Kidney (tissue), 14 donors: ENCODE results near the gene PNISR. TPM values are rescaled to one million over a fixed set of nuclear protein-coding genes. Genes with fewer than 3 reads are reported as not detected.

ENCODE experiments used
- DNase-seq, 5 donors: peaks; one replicate each; pipeline ENCODE4 v3.0.0-alpha.2; 2013 to 2020
- FAIRE-seq: peaks from 2 replicates; lab custom pipeline; 2012; peaks lifted over from hg19 to GRCh38; lab: Jason Lieb, UNC
- H3K27ac ChIP-seq, 2 donors: one replicate each; pipeline ENCODE4 v1.7.0; 2013; ENCODE audit warnings: low read depth in 2 of 2, low read length in 2 of 2, inconsistent platforms in 1 of 2
- H3K27me3 ChIP-seq: one replicate; pipeline ENCODE4 v1.7.1; 2013; ENCODE audit warnings: low read length, inconsistent platforms; ENCODE audit not compliant: control insufficient read depth, insufficient read depth
- H3K36me3 ChIP-seq, 3 donors: one replicate each; pipeline versions ENCODE4 v1.7.0 to v1.7.1; 2013; ENCODE audit warnings: low read length in 3 of 3, control low read depth in 1 of 3, inconsistent platforms in 1 of 3; ENCODE audit not compliant: insufficient read depth in 3 of 3, control insufficient read depth in 2 of 3
- H3K4me1 ChIP-seq, 3 donors: one replicate each; pipeline versions ENCODE4 v1.7.0 to v1.7.1; 2013; ENCODE audit warnings: low read length in 3 of 3, inconsistent platforms in 1 of 3, low read depth in 1 of 3; ENCODE audit not compliant: control insufficient read depth in 2 of 3, insufficient read depth in 2 of 3
- H3K4me3 ChIP-seq, 3 donors: one replicate each; pipeline versions ENCODE4 v1.7.0 to v1.8.1; 2013; ENCODE audit warnings: low read length in 3 of 3, control low read depth in 1 of 3, inconsistent platforms in 1 of 3
- H3K9ac ChIP-seq, 3 donors: one replicate each; pipeline versions ENCODE4 v1.7.0 to v1.7.1; 2013; ENCODE audit warnings: low read length in 3 of 3, control low read depth in 1 of 3, inconsistent platforms in 1 of 3
- H3K9me3 ChIP-seq, 3 donors: one replicate each; pipeline versions ENCODE4 v1.7.0 to v1.7.1; 2013; ENCODE audit warnings: low read length in 3 of 3, control low read depth in 1 of 3, inconsistent platforms in 1 of 3; ENCODE audit not compliant: control insufficient read depth in 2 of 3, insufficient read depth in 1 of 3
- intact Hi-C: fragments of 100-400 bp; cut with DNase I; formaldehyde crosslinking; loops from one replicate; pipeline ENCODE4 v1.11.1; 2022
- polyA plus RNA-seq: library from polyadenylated mRNA; stranded (reverse); fragments of 350-450 nt; fragmentation: Illumina TruSeq; extraction: RNeasy Lipid Tissue Mini Kit (QIAGEN cat#74804); gene quantifications from one replicate; pipeline ENCODE4 v1.2.3, GENCODE V29; 2014; ENCODE audit warnings: low read depth, low replicate concordance; ENCODE audit not compliant: insufficient read depth
- total RNA-seq: library from RNA; stranded (reverse); fragmentation: NEBNext Ultra II Directional; extraction: Animal tissue kit (Norgen Biotek cat#: 25700); gene quantifications from one replicate; pipeline ENCODE4 v1.2.1, GENCODE V29; 2021
- TF ChIP-seq, protein P1 (sequence below): IDR thresholded peaks from 3 replicates; pipeline ENCODE4 v1.5.1; 2012; ENCODE audit warnings: mild to moderate bottlenecking, moderate library complexity, borderline replicate concordance; ENCODE audit not compliant: insufficient read depth; ENCODE audit errors: extremely low read depth
- donor health status: control.
- donor health status: control.
- donor health status: control.
- donor health status: control.
- donor health status: control.
- donor health status: DM: yes; HTN: yes; CAD: no.
- donor health status: Normal renal cell carcinoma (clear cell type).

Gene PNISR
- total and polyA plus RNA-seq, 2 donors from 2014 or later: 69.8 to 97.1 TPM

DNA sequence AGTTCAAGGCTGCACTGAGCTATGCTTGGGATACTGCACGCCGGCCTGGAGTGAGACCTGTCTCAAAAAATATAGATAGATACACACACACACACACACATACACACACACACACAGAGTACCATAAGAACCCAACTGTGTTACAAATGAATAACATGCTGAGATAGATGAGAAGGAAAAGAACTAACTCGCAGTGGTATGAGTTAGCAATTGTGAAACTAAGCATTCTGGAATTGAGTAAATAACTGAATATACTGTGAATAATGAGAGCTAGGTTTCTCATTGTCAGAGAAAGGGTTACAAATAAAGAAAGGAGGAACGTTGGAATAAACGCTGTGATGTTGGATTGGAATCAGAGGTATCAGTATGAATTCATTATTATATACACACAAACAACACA lies 61.1 kb downstream of the PNISR start:
- no peaks in the 10 kb centered on the region for H3K4me1 ChIP-seq
- H3K9me3 ChIP-seq: no peaks in the 10 kb centered on the region
- no peaks in the 10 kb centered on the region for H3K27me3 ChIP-seq
- no peak for DNase-seq
- TF ChIP-seq, protein P1, sequence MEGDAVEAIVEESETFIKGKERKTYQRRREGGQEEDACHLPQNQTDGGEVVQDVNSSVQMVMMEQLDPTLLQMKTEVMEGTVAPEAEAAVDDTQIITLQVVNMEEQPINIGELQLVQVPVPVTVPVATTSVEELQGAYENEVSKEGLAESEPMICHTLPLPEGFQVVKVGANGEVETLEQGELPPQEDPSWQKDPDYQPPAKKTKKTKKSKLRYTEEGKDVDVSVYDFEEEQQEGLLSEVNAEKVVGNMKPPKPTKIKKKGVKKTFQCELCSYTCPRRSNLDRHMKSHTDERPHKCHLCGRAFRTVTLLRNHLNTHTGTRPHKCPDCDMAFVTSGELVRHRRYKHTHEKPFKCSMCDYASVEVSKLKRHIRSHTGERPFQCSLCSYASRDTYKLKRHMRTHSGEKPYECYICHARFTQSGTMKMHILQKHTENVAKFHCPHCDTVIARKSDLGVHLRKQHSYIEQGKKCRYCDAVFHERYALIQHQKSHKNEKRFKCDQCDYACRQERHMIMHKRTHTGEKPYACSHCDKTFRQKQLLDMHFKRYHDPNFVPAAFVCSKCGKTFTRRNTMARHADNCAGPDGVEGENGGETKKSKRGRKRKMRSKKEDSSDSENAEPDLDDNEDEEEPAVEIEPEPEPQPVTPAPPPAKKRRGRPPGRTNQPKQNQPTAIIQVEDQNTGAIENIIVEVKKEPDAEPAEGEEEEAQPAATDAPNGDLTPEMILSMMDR: no peak
- intact Hi-C loops: no loop called here
- no peak overlapping the region for H3K9ac ChIP-seq
- H3K36me3 ChIP-seq: no peaks in the 10 kb centered on the region
- no peak overlapping the region for H3K27ac ChIP-seq
- no peak overlapping the region for H3K4me3 ChIP-seq
- FAIRE-seq: no peak

DNA sequence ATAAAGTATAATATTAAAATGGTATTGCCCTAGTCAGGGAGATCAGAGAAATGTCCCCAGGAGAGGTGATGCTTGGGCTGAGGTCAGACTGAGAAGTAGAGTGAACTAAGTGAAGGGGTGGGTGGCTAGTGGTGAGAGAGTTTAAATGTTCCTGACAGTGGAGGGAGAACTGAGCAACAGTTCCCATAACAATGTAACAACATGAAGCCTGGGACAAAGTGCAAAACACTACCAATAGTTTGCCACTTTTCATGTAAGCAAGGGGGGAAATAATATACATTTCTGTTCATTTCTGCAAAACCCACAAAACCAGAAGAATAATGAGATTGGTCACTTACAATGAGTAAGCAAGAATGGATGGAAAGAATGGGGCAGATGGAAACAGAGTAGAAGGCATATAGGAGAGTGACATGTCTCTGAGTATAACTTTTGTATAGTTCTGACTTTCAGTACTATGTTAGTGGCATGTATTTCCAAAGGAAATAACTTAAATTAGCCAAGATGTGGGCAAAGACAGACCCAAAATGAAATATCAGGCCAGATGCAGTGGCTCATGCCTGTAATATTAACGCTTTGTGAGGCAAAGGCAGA lies 62.3 kb downstream of the PNISR start:
- no peaks in the 10 kb centered on the region for H3K36me3 ChIP-seq
- no peaks in the 10 kb centered on the region for H3K4me1 ChIP-seq
- H3K9me3 ChIP-seq: no peaks in the 10 kb centered on the region
- no peak overlapping the region for H3K27ac ChIP-seq
- intact Hi-C loops: no loop called here
- no peak overlapping the region for H3K9ac ChIP-seq
- H3K4me3 ChIP-seq: no peak overlapping the region
- TF ChIP-seq, protein P1: no peak
- no peak for DNase-seq
- no peaks in the 10 kb centered on the region for H3K27me3 ChIP-seq
- no peak for FAIRE-seq

DNA sequence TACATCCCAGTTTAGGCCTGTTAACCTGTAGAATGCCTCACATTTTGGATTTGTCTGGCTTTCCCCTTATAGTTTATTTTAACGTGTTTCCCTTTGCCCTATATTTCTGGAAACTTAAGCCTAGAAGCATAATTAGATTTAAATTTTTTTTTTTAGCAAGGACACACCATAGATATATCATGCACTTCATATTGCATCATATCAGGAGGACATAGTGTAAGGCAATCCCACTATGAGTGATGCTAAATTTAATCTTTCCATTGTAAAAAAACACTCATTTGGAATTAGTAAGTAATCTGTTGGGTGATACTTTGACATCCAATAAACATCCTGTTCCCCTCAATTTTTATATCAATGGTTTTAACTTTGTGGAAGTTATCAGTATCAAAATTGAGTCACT lies 65.3 kb downstream of the PNISR start:
- intact Hi-C loops: no loop called here
- FAIRE-seq: no peak
- H3K4me3 ChIP-seq: no peak overlapping the region
- H3K9me3 ChIP-seq: no peaks in the 10 kb centered on the region
- TF ChIP-seq, protein P1: no peak
- H3K4me1 ChIP-seq: no peaks in the 10 kb centered on the region
- no peaks in the 10 kb centered on the region for H3K36me3 ChIP-seq
- no peak overlapping the region for H3K27ac ChIP-seq
- no peak for DNase-seq
- H3K27me3 ChIP-seq: no peaks in the 10 kb centered on the region
- H3K9ac ChIP-seq: no peak overlapping the region

DNA sequence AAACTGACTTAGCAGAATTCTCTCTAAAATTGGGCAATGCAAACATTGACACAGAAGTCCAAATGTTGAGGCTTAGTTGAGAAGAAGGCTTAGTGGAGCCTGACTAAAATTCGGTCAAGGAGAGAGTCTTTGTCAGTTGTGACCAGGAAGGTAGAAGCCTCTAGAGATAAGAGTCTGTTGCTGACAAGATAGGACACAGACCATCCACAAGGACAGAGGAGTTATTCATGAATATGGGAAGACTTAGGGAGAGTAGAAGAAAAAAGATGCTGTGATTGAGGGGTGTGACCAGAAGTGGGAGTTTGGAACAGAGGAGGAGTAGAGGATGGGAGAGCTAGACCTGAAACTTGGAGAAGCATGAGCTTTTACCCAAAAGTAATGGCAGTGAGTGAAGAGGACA lies 68.5 kb downstream of the PNISR start:
- no peaks in the 10 kb centered on the region for H3K27me3 ChIP-seq
- no peak overlapping the region for H3K9ac ChIP-seq
- H3K9me3 ChIP-seq: no peaks in the 10 kb centered on the region
- TF ChIP-seq, protein P1: no peak
- H3K4me1 ChIP-seq: no peaks in the 10 kb centered on the region
- H3K4me3 ChIP-seq: no peak overlapping the region
- no peaks in the 10 kb centered on the region for H3K36me3 ChIP-seq
- intact Hi-C loops: no loop called here
- no peak for DNase-seq
- no peak overlapping the region for H3K27ac ChIP-seq
- FAIRE-seq: no peak
